Stimulated activated CD4-positive, alpha-beta T cell treated with anti-CD3 and anti-CD28 coated beads, Interleukin-12 subunit alpha, Interleukin-12 subunit beta, amount 100 ng/mL, for 4 hours (primary cell): ENCODE results near the gene PATJ.
"Not testable (repeated sequence)": the region's sequence is repeated elsewhere in the genome, so short reads cannot be mapped to it uniquely, and the experiment has no call there.

Source experiments
- DNase-seq: peaks from one replicate; pipeline ENCODE4 v3.0.0-alpha.2; 2020

The PATJ gene

GRCh38 chr1:61741711-61742619 lies at the start of gene PATJ:
PATJ (plus strand) TSS chr1:61742480; CDS start chr1:61762893, 20,413 bp downstream.
- DNase-seq, result peak; percentile 57

- DNase-seq, result no peak
These were observed 42.1 kb upstream of the PATJ start for GRCh38 chr1:61699911-61700851.

GRCh38 chr1:61708953-61709907 lies 33.0 kb upstream of the PATJ start:
- DNase-seq, result no peak

GRCh38 chr1:61709908-61710289 lies 32.4 kb upstream of the PATJ start:
- DNase-seq, result no peak

- DNase-seq, result not testable (repeated sequence)
These were observed 31.0 kb upstream of the PATJ start for GRCh38 chr1:61711257-61711656.

GRCh38 chr1:61711969-61712368 lies 30.3 kb upstream of the PATJ start:
- DNase-seq, result no peak

GRCh38 chr1:61718996-61719663 lies 23.1 kb upstream of the PATJ start:
- DNase-seq, result not testable (repeated sequence)

- no peak for DNase-seq
These were observed 17.8 kb upstream of the PATJ start for GRCh38 chr1:61724506-61724812.

GRCh38 chr1:61724813-61725694 lies 17.2 kb upstream of the PATJ start, which contains the start of gene TM2D1:
TM2D1 (minus strand) TSS chr1:61725141; CDS start chr1:61725120, 21 bp downstream.
- peak; percentile 76 for DNase-seq

GRCh38 chr1:61727544-61727943 lies 14.7 kb upstream of the PATJ start:
- DNase-seq, result no peak

- DNase-seq, result not testable (repeated sequence)
These were observed 11.6 kb upstream of the PATJ start for GRCh38 chr1:61730679-61731078.

- no peak for DNase-seq
These were observed 9.6 kb upstream of the PATJ start for GRCh38 chr1:61732726-61733125.

- DNase-seq, result no peak
These were observed 1.3 kb upstream of the PATJ start for GRCh38 chr1:61740751-61741700.

- DNase-seq, result no peak
These were observed 545 bp downstream of the PATJ start for GRCh38 chr1:61742620-61743430.

GRCh38 chr1:61743431-61743705 lies 1.1 kb downstream of the PATJ start:
- no peak for DNase-seq

GRCh38 chr1:61743716-61744580 lies 1.7 kb downstream of the PATJ start:
- no peak for DNase-seq

GRCh38 chr1:61746813-61747212 lies 4.5 kb downstream of the PATJ start:
- no peak for DNase-seq

- DNase-seq, result no peak
These were observed 6.3 kb downstream of the PATJ start for GRCh38 chr1:61748566-61748965.
